HG02885 (cell line): ENCODE results near the gene MGAT3.
"Not testable (repeated sequence)": the region's sequence is repeated elsewhere in the genome, so short reads cannot be mapped to it uniquely, and the experiment has no call there.

Source experiments
- ATAC-seq: cut with Tn5 transposase; IDR thresholded peaks from one replicate; pipeline ENCODE4 v1.9.1; 2021; ENCODE audit warnings: mild to moderate bottlenecking; ENCODE audit not compliant: unreplicated experiment, poor library complexity

The MGAT3 gene, protein sequence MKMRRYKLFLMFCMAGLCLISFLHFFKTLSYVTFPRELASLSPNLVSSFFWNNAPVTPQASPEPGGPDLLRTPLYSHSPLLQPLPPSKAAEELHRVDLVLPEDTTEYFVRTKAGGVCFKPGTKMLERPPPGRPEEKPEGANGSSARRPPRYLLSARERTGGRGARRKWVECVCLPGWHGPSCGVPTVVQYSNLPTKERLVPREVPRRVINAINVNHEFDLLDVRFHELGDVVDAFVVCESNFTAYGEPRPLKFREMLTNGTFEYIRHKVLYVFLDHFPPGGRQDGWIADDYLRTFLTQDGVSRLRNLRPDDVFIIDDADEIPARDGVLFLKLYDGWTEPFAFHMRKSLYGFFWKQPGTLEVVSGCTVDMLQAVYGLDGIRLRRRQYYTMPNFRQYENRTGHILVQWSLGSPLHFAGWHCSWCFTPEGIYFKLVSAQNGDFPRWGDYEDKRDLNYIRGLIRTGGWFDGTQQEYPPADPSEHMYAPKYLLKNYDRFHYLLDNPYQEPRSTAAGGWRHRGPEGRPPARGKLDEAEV

DNA sequence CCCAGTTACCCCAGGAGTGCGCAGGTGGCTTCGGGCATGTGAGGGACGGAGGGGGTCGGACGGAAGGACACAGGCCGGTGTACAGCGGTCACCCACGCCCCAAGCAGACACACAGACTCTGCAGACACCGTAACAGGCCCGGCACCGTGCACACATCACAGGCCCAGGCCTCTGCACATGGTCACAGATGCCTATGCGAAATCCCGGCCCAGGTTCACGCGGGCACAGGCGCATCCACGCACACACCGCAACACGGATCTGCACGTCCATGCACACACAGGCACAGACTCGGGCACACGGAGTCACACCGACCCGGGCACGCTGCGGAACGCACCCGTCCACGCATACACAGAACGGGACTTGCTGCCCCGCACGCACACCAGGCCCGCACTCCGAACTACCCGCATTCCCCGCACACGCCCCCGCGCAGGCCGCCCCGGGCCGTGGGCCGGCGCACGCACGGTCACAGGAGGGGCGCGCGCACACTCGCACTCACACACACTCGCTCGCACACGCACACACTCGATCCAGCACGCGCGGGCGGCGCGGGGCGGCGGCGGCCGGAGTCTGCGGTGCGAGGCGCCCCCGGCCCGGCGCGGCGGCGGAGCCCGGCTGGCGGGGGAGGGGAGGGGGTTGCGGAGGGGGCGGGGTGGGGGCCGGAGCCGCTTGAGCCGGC is at the start of gene MGAT3:
Gene MGAT3 (plus strand): TSS at position 491 of the 676 bp plus-strand sequence. CDS start 30,336 bp downstream, outside the sequence.
- no peak for ATAC-seq

DNA sequence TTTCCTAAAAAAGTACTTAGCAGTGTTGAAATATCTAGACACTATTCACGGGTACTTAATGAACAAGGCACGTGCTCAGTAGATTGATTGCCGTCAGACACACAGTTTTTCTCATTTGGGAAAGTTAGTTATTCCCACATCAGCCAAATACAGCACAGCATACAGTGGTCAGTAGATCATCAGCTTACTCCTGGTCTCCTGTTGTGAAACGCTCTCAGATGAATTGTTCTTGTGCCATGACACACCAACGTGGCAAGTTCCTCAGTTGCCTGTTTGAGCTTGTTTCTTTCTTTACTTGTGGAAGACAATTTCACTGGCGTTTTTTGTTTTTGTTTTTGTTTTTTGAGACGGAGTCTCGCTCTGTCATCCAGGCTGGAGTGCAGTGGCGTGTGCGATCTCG is 48.6 kb upstream of the MGAT3 start:
- no peak for ATAC-seq

DNA sequence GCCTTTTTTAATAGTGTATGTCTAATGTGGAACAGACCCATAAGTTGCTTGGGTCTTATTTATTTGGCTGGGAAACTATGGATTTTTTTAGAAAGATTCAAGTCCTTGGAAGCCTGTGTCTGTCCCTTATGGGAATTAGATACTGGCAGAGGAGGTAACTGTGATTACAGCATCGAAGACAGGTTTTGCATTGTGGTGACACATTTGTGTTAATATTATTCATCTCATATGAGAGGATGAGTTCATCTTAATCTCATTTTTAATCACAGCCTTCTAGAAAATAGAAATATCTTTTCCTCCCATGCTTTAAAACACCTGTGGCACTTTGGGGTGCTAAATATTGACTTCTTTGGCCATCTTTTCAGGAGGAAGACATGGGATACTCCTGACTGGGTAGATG is 48.0 kb upstream of the MGAT3 start:
- no peak for ATAC-seq

DNA sequence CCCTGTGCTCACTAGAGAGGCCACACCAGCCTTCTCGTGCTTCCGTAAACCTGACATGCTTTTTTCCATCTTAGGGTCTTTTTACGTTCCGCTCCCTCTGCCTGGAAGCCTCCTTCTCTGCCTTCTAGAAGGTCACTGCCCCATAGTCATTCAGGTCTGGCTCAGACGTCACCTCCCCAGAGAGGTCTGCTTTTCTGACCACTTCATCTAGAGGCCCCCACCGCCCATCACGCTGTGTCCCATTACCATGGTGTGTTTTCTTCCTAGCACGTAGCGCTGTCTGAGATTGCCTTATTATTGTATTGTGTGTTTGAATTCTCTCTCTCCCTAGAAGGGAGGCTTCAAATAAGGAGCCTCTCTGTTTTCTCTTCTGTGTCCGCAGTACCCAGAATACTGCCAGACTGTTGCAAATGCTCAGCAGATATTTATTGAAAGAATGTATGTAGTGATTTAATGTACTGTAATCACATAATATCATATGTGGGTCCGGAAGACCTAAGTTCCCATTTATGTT is 47.2 kb upstream of the MGAT3 start:
- ATAC-seq: no peak

DNA sequence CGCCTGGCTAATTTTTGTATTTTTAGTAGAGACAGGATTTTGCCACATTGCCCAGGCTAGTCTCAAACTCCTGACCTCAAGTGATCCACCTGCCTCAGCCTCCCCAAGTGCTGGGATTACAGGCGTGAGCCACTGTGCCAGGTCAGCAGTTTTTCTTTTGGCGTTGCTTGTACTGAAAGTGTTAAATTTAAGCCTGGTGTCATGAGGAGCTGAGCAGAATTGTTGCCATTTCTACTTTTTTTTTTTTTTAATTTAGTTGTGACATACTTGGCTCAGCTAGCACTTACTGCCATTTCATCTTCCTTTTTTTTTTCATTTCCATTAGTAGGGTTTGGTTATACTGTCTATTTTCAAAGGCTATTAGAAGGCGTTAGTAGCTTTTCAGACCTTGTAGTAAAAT is 46.5 kb upstream of the MGAT3 start:
- ATAC-seq: no peak

DNA sequence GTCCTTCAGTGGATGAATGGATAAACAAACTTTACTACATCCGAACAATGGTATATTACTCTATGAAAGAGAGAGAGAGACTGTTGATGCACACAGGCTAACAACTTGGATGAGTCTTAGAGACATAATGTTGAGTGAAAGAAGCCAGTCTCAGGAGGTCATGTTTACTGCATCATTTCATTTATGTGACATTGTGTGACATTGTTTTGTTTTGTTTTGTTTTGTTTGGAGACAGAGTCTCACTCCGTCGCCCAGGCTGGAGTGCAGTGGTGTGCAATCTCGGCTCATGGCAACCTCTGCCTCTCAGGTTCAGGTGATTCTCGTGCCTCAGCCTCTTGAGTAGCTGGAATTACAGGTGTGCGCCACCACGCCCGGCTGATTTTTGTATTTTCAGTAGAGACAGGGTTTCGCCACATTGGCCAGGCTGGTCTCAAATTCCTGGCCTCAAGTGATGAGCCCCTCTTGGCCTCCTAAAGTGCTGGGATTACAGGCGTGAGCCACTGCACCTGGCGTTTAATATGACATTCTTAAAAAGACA is 44.9 kb upstream of the MGAT3 start:
- not testable (repeated sequence) for ATAC-seq

DNA sequence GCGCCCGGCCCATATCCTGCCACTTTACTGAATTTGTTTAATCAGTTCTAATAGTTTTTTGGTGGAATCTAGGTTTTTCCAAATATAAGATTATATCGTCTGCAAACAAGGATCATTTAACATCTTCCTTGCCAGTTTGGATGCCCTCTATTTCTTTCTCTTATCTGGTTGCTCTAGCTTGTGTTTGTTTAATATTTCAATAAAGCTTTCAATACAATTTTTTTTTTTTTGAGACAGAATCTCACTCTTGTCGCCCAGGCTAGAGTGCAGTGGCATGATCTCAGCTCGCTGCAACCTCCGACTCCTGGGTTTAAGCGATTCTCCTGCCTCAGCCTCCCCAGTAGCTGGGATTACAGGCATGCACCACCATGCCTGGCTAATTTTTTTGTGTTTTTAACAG is 43.6 kb upstream of the MGAT3 start:
- not testable (repeated sequence) for ATAC-seq

DNA sequence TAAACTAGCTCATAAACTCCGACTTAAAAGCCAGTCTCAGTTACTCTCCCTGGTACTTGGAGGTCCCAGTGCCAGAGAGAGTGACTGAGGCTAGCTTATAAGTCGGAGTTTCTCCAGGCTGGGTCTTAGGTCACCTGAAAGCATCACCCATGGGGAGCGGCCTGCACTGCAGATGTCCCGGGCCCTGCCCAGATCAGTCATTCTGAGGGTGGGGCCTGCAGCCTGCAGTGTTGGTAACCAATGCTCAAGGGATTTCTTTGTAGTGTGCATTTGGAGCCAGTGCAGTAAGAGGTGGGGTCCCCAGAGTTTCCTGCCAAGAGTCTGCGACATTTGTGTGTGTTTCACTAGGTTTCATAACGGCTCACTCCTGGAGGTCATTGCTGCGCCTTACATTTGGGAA is 42.4 kb upstream of the MGAT3 start:
- no peak for ATAC-seq

DNA sequence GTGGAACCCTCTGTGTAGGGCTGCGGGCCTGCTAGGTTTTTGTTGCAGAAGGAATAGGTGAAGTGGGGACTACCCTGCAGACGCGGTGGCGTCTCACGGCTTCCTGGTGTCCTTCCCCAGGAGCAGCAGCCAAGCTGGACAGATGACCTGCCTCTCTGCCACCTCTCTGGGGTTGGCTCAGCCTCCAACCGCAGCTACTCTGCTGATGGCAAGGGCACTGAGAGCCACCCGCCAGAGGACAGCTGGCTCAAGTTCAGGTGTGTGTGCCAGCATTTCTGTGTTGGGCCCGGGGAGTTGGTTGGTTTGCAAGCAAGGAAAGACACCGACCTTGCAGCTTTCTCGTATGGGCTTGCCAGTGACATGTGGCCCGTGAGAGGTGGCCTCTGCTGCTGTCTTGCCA is 41.9 kb upstream of the MGAT3 start:
- ATAC-seq: no peak

DNA sequence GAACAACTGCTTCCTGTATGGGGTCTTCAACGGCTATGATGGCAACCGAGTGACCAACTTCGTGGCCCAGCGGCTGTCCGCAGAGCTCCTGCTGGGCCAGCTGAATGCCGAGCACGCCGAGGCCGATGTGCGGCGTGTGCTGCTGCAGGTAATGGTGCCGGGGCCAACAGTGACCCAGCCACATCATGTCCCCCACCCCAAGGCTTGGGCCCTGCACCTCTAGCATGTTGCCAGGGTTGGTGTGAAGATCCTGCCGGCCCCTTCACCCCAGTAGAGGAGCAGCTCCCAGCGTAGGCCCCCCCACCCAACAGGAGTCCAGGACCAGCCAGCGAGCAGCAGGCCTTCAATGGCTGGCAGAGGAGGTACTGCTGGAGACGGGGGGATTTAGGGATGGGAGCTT is 41.3 kb upstream of the MGAT3 start:
- ATAC-seq: no peak

DNA sequence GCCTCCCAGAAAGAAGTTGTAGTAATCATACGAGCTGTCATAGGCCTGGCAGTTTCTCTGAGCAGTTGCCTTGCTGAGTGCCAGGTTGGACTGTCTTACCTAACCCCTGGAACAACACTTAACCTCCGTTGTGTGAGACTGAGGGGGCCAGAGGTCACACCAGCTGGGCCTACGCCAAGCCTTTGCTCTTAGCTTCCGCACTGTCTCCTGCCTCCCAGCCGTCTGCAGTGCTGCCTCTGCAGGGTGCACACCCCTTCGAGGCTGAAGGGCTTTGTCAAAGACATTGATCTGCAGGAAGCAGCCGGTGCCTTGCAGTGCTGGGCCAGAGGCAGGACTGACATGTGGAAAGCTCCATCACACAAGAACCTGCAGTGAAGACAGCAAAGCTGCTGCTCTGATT is 40.5 kb upstream of the MGAT3 start:
- no peak for ATAC-seq

DNA sequence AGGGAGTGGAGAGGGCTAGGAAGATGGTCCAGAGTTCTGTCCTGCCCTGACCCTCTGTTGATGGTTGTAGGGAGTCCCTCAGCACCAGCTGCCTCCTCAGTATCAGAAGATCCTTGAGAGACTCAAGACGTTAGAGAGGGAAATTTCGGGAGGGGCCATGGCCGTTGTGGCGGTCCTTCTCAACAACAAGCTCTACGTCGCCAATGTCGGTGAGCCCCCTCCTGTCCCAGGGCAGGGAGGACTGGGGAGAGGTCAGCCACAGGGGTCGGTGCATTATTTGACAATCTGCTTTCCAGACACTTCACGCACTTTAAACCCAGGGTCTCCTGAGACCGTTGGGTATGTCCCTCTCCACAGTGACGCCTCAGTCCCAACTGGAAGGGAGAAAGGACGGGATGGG is 39.2 kb upstream of the MGAT3 start:
- ATAC-seq: no peak

DNA sequence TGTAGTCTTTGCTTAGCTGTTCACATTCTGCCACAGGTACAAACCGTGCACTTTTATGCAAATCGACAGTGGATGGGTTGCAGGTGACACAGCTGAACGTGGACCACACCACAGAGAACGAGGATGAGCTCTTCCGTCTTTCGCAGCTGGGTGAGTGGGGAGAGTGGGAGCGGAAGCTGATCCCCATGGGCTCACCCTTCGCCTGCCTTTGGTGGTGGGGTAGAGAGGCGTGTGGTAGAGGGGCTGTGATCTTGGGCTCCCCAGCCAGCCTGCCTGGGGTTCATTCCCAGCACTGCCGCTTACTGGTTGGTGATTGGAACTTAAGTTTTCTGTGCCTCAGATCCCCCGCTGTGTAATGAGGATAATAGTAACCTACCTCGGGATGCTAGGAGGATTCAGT is 38.1 kb upstream of the MGAT3 start:
- no peak for ATAC-seq

DNA sequence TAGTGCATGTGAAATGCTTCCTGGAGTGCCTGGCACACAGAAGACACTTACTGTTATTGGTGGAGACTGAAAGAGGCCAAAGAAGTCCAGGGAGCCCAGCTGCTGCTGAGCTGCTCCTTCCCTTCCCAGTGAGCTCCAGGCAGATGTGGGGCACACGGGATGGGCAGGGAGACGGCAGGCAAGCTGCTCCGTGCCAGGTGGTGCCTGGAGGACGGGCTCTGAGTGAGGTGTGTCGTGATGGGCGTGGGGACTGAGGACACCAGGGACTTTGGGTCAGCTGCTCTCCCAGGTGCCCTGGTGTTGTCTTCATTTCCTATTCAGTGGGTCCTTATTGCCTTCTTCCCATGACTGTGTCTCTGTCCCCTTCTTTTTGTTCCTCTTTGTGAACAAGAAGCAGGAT is 37.7 kb upstream of the MGAT3 start:
- no peak for ATAC-seq

DNA sequence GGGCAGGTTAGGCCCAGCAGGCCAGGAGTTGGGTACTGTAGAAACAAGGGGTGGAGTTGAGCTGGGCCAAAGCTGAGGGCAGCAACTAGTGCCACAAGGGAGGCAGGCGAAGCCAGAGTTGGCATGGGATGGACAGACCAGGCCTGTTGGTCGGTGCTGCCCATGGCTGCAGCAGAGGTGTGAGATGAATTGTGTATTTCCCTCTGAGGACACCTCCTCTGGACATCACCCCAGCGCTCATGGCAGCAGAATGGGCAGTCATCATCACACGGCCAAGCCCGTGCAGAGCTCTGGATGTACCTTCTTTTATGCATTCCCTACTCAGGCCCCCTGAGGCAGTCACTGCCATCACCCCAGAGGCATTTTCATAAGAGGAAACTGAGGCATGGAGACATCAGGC is 36.9 kb upstream of the MGAT3 start:
- no peak for ATAC-seq

DNA sequence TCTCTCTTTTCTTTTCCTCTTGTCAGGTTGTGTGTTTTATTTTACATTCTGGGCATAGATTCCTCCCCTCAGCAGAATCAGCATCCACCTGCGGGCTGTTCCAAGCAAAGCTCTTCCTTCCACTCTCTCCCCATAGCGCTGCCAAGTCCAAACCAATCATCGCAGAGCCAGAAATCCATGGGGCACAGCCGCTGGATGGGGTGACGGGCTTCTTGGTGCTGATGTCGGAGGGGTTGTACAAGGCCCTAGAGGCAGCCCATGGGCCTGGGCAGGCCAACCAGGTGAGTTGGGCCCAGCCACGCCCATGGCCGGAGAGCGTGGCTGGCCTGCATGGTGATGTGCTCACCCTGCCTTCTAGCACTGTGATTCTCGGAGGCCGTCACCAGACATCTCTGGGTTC is 35.1 kb upstream of the MGAT3 start:
- ATAC-seq: no peak

DNA sequence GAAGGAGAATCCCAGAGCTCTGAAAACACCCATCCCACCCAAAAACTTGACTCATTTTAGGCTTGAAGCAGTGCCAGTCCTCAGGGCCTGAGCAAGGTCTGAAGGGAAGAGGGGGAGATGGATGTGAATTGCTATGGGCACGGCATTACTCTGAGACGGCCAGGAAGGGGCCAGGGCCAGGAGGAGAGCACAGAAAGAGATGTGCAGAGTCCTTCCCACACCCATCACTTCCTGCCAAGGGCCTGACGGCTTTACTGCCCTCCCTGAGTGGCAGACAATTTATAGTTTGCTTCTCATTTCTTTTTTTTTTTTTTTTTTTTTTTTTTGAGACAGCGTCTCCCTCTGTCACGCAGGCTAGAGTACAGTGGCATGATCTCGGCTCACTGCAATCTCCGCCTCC is 34.7 kb upstream of the MGAT3 start:
- no peak for ATAC-seq

DNA sequence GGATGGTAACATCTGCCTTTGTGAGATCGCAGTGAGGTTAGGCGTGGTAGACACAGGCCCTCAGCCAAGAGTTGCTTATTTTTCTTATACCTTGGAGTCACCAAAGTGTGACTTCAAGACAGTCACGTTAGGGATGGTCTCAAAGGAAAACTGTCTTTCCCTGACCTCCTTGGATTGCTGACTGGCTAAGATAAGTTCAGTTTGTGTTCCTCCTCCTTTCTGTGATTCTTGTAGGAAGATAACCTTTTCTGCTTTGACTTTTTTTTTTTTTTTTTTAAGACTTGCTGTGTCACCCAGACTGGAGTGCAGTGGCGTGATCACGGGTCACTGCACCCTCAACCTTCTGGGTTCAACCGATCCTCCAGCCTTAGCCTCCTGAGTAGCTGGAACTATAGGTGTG is 34.1 kb upstream of the MGAT3 start:
- ATAC-seq: no peak

DNA sequence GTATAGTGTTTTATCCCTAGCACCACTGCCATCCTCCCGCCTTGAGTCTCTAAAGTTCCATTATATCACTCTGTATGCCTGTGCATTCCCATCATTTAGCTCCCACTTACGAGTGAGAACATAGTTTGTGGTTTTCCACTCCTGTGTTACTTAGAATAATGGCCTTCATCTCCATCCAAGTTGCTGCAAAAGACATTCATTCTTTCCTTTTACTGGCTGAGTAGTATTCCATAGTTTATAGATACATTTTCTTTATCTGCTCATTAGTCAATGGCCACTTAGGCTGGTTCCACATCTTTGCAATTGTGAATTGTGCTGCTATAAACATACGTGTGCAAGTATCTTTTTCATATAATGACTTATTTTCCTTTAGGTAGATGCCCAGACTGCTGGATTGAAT is 32.8 kb upstream of the MGAT3 start:
- ATAC-seq: no peak

DNA sequence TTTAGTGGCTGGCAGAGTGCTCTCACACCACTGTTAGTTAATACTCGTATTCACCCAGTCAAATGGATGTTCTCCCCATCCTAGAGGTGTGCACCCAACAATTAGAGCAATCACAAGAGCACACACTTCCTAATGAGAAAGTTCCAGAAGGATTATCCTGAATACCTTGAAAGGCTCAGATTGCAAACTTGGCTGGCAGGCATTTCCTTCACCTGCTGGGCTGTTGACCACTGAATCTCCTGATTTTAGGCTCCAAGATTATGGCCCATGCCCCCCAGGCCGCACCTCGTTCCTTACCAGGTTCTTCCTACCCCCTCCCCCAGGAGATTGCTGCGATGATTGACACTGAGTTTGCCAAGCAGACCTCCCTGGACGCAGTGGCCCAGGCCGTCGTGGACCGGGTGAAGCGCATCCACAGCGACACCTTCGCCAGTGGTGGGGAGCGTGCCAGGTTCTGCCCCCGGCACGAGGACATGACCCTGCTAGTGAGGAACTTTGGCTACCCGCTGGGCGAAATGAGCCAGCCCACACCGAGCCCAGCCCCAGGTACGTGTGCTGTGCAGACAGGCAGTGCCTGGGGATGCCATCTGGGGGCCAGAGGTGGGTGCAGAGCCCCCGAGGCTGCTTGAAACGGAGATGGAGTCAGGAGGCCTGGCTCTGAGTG is 30.3 kb upstream of the MGAT3 start:
- no peak for ATAC-seq
